Activated CD8-positive, alpha-beta T cell treated with anti-CD3 and anti-CD28 coated beads for 36 hours (primary cell): ENCODE results near the gene EXOC3. TPM values are rescaled to one million over a fixed set of nuclear protein-coding genes. Genes with fewer than 3 reads are reported as not detected.
"Not testable (repeated sequence)": the region's sequence is repeated elsewhere in the genome, so short reads cannot be mapped to it uniquely, and the experiment has no call there.

Experiments
- ATAC-seq: fragments of 200-7000 bp; cut with Tn5 transposase; one replicate; pipeline ENCODE4 v1.10.0; 2021; ENCODE audit warnings: mild to moderate bottlenecking, moderate library complexity
- CTCF ChIA-PET: fragments of 350-600 bp; sonication (Branson Sonifier 250); formaldehyde crosslinking; loops from one replicate; lab custom pipeline; 2021; ENCODE audit warnings: antibody characterized with exemption; lab: Charles Lee
- POLR2A ChIA-PET: fragments of 350-600 bp; sonication (Branson Sonifier 250); formaldehyde crosslinking; loops from one replicate; lab custom pipeline; 2021; ENCODE audit warnings: antibody characterized with exemption; lab: Charles Lee
- DNase-seq: peaks from one replicate; pipeline ENCODE4 v3.0.0-alpha.2; 2020
- H3K27ac Mint-ChIP-seq: one replicate; pipeline ENCODE4 v1.8.0; 2021; ENCODE audit warnings: mild to moderate bottlenecking, mixed read lengths
- H3K27me3 Mint-ChIP-seq: one replicate; pipeline ENCODE4 v1.8.0; 2021; ENCODE audit warnings: mixed read lengths
- H3K36me3 Mint-ChIP-seq: one replicate; pipeline ENCODE4 v1.8.0; 2021; ENCODE audit warnings: low read depth, mixed read lengths
- H3K4me1 Mint-ChIP-seq: one replicate; pipeline ENCODE4 v1.8.0; 2021; ENCODE audit warnings: low read depth, mixed read lengths
- H3K4me3 Mint-ChIP-seq: one replicate; pipeline ENCODE4 v1.8.0; 2021; ENCODE audit warnings: mild to moderate bottlenecking, moderate library complexity, mixed read lengths
- H3K9me3 Mint-ChIP-seq: one replicate; pipeline ENCODE4 v1.8.0; 2021; ENCODE audit warnings: mixed read lengths
- intact Hi-C: fragments of 100-400 bp; cut with micrococcal nuclease; formaldehyde crosslinking; loops from one replicate; pipeline ENCODE4 v1.10.0; 2022
- total RNA-seq, 2 experiments: library from RNA; stranded (reverse); gene quantifications; one replicate each; pipeline ENCODE4 v1.2.3, GENCODE V29; 2021
- TF ChIP-seq, protein P1 (sequence below): fragments of 200-600 bp; IDR thresholded peaks from one replicate; pipeline ENCODE4 v1.8.0; 2022; ENCODE audit warnings: antibody characterized with exemption, mild to moderate bottlenecking

The EXOC3 gene
- total RNA-seq, 2 experiments from 2014 or later = 65.9 to 67.6 TPM

DNA sequence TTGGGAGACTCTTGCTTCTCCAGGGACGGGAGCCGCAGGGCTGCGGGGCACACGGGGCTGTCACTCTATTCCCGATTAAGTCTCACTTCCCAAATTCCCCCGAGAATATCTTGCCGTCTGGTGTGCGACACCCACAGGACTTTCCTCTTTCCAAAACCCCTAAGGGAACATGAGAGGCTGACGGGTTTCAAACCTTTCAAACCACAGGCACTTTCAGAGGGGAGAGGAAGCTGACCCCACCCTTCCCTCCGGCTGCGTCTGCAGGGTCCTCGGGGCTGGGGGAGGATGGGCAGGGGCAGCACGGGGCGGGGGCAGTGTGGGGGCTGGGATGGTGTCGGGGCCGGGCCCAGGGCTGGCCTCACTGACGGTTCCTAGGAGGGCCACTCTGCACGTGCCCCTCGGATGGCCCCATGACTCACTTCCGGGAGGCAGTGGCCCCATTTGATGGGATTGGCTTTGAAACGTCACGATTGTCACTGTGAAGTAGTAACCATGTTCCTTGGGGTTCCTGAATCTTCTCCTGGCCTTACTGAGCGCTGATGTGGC, 43.0 kb downstream of the EXOC3 start:
- Mint-ChIP-seq H3K27ac (no peak overlapping the region), H3K27me3 (peaks cover 2% of the 10 kb centered on the region), H3K9me3 (no peaks in the 10 kb centered on the region), H3K4me1 (peaks cover 9% of the 10 kb centered on the region), H3K4me3 (no peak overlapping the region), H3K36me3 (no peaks in the 10 kb centered on the region)
- TF ChIP-seq, protein P1, sequence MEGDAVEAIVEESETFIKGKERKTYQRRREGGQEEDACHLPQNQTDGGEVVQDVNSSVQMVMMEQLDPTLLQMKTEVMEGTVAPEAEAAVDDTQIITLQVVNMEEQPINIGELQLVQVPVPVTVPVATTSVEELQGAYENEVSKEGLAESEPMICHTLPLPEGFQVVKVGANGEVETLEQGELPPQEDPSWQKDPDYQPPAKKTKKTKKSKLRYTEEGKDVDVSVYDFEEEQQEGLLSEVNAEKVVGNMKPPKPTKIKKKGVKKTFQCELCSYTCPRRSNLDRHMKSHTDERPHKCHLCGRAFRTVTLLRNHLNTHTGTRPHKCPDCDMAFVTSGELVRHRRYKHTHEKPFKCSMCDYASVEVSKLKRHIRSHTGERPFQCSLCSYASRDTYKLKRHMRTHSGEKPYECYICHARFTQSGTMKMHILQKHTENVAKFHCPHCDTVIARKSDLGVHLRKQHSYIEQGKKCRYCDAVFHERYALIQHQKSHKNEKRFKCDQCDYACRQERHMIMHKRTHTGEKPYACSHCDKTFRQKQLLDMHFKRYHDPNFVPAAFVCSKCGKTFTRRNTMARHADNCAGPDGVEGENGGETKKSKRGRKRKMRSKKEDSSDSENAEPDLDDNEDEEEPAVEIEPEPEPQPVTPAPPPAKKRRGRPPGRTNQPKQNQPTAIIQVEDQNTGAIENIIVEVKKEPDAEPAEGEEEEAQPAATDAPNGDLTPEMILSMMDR = no peak
- POLR2A ChIA-PET = interaction anchor here (1.4 kb wide), 1 partner anchor 18 kb away, joined by 3 read pairs; no protein-coding TSS in a partner anchor
- CTCF ChIA-PET = no interaction called here
- DNase-seq = peak; percentile 48
- peak; percentile 55 for ATAC-seq
- intact Hi-C loops = no loop called here

DNA sequence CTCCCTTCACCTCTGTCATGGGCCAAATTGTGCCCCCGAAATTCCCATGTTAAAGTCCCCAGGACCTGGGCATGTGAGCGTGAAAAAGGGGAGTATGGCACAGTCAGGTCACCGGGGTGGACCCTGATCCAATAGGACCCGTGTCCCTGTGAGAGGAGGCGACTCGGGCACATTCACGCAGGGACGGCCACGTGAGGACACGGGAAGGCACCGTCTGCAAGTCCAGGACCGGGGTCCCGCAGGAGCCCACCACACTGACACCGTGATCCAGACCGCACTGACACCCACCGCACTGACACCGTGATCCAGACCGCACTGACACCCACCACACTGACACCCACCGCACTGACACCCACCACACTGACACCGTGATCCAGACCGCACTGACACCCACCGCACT, 43.6 kb downstream of the EXOC3 start:
- intact Hi-C loops = not testable (repeated sequence)

DNA sequence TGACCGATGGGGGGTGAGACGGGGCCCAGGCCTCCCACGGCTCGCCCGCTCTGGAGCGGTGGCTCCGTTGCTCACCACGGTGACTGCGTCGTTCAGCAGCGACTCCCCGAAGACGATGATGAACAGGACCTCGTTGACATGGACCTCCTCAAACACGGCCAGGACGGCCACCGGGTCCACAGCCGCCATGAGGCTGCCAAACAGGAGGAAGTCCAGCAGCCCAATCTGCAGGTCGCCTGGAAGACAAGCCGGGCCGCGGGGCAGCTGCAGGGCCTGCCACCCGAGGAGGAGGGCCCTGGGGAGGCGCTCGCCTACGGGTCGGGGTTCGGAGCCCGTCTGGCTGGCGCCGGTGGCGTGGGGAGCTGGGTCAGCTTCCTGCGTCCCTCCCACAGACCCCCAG, 45.3 kb downstream of the EXOC3 start:
- Mint-ChIP-seq H3K4me1 (peaks cover 9% of the 10 kb centered on the region), H3K27me3 (no peaks in the 10 kb centered on the region), H3K27ac (no peak overlapping the region), H3K36me3 (no peaks in the 10 kb centered on the region), H3K4me3 (no peak overlapping the region), H3K9me3 (no peaks in the 10 kb centered on the region)
- TF ChIP-seq, protein P1 = no peak
- DNase-seq = no peak
- no peak for ATAC-seq
- ChIA-PET CTCF (no interaction called here), POLR2A (no interaction called here)
- intact Hi-C loops = no loop called here

More for the DNA sequence above, 43.6 kb downstream of the EXOC3 start:
- POLR2A ChIA-PET, H3K4me1 Mint-ChIP-seq, H3K9me3 Mint-ChIP-seq, ATAC-seq, H3K27ac Mint-ChIP-seq, DNase-seq, H3K4me3 Mint-ChIP-seq, H3K36me3 Mint-ChIP-seq, H3K27me3 Mint-ChIP-seq, CTCF ChIA-PET: not testable (repeated sequence)

DNA sequence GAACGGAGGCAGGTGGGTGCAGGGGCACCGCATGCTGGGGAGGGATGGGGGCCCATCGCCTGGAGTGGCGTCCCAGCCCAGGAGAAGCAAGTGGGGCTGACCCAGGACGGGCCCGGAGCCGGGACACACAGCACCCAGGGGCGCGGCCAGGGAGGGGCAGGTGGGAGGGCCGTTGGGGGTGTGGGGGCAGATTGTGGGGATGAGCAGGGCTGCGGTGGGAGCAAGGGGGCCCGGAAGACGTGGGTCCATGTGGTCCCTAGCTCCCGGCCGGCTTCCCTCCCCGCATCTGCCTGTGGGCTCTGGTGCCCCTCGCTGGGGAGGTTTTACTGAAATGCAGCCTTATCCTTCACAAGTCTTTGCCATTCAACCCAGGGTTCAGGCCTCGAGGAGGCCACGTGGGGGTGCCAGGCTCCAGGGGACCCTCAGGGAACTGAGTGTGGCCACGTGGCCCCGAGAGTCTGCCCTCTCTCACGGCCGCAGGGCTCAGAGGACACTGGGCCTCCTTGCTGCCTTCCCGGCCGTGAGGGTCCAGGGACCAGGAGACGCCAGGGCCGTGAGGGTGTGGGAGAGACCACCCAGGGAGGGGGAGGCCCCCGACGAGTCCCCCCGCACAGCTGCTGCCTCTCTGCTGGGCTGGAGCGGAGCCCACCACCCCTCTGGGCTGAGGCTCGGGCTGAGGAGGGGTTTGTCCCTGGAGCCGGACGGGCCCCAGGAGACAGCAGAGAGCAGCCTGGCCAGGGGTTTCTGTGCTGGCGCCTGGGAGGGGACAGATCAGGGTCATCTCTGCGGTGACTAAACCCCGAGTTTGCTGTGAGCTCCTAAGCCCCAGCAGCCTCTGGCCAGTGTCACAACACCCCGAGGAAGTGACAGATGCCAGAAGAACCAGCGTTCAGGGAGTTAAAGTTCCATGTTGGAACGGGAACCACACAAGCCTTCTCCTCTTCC, 46.0 kb downstream of the EXOC3 start:
- ChIA-PET CTCF (no interaction called here), POLR2A (no interaction called here)
- DNase-seq = no peak
- intact Hi-C loops = no loop called here
- no peak overlapping the region for H3K27ac Mint-ChIP-seq
- peaks cover 9% of the 10 kb centered on the region for H3K4me1 Mint-ChIP-seq
- ATAC-seq = no peak
- no peaks in the 10 kb centered on the region for H3K9me3 Mint-ChIP-seq
- H3K4me3 Mint-ChIP-seq = no peak overlapping the region
- H3K27me3 Mint-ChIP-seq = no peaks in the 10 kb centered on the region
- no peaks in the 10 kb centered on the region for H3K36me3 Mint-ChIP-seq
- TF ChIP-seq, protein P1 = no peak

DNA sequence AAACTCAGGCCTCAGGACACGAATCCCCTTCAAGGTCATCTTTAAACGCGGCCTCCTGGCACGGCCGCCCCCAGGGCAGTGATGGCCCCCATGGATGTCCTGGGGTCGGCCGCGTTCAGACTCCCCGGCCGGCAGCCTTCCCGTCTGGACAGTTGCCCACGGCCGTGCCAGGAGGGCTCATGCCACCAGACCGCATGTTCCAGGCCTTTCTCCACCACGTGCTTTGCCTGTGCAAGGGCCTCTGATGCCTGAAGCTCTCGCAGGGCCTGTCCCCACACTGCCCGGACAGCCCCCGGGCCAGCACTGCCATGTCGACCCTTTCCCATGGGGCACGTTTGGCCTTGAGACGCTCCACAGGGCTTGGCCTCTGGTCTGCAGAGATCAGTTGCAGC, 46.7 kb downstream of the EXOC3 start:
- Mint-ChIP-seq H3K4me3 (no peak overlapping the region), H3K27ac (no peak overlapping the region), H3K9me3 (no peaks in the 10 kb centered on the region), H3K36me3 (no peaks in the 10 kb centered on the region), H3K4me1 (peaks cover 9% of the 10 kb centered on the region), H3K27me3 (no peaks in the 10 kb centered on the region)
- intact Hi-C loops = no loop called here
- CTCF ChIA-PET = no interaction called here
- DNase-seq (no peak), ATAC-seq (no peak)
- POLR2A ChIA-PET = no interaction called here
- TF ChIP-seq, protein P1 = no peak
